Glutamatergic neuron (in vitro differentiated cells): Measurements from ENCODE around the gene CAMTA1. TPM values are rescaled to one million over a fixed set of nuclear protein-coding genes. Genes with fewer than 3 reads are reported as not detected.

Experiments used
- DNase-seq: peaks from one replicate; pipeline ENCODE4 v3.0.0; 2022
- H3K27ac Mint-ChIP-seq: one replicate; pipeline ENCODE4 v1.8.0; 2020; ENCODE audit warnings: mild to moderate bottlenecking, mixed read lengths, inconsistent platforms; ENCODE audit not compliant: unreplicated experiment
- H3K27me3 Mint-ChIP-seq: one replicate; pipeline ENCODE4 v1.8.0; 2020; ENCODE audit warnings: mild to moderate bottlenecking, moderate library complexity, mixed read lengths, inconsistent platforms; ENCODE audit not compliant: unreplicated experiment
- H3K36me3 Mint-ChIP-seq: one replicate; pipeline ENCODE4 v1.8.0; 2020; ENCODE audit warnings: mild to moderate bottlenecking, mixed read lengths, inconsistent platforms; ENCODE audit not compliant: unreplicated experiment
- H3K4me1 Mint-ChIP-seq: one replicate; pipeline ENCODE4 v1.8.0; 2020; ENCODE audit warnings: mild to moderate bottlenecking, low read depth, mixed read lengths, inconsistent platforms; ENCODE audit not compliant: unreplicated experiment
- H3K4me3 Mint-ChIP-seq: one replicate; pipeline ENCODE4 v1.8.0; 2020; ENCODE audit warnings: mild to moderate bottlenecking, mixed read lengths, inconsistent platforms; ENCODE audit not compliant: unreplicated experiment
- H3K9me3 Mint-ChIP-seq: one replicate; pipeline ENCODE4 v1.8.0; 2020; ENCODE audit warnings: mild to moderate bottlenecking, moderate library complexity, mixed read lengths, inconsistent platforms; ENCODE audit not compliant: unreplicated experiment
- total RNA-seq: library from RNA; stranded (reverse); fragmentation: NEBNext Ultra II Directional; extraction: Animal tissue kit (Norgen Biotek cat#: 25700); gene quantifications from one replicate; pipeline ENCODE4 v1.2.1, GENCODE V29; 2021; ENCODE audit not compliant: unreplicated experiment
- TF ChIP-seq, protein P1 (sequence below): fragments of 200-600 bp; sonication (generic); IDR thresholded peaks from one replicate; pipeline ENCODE4 v1.5.0; 2021; ENCODE audit not compliant: partially characterized antibody, unreplicated experiment

Gene CAMTA1
- total RNA-seq, 1 donor from 2014 or later: 77.2 TPM

DNA sequence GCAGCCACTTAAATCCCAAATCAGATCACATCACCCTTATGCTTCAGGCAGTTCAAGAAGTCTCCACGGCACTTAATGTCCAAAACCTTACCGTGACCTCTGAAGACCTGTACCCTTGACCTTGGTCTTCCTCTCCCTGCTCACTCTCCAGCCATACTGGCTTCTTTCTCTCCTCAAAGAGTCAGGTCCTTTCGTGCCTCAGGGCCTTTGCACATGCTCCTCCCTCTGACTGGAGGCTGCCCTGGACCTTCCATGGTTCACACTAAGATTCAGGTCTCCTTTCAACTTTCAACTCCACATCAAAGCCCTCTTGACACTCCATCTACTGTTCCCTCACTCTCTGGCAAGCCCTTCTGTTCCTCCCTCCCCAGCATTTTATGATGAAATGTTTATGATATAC, 695.9 kb downstream of the CAMTA1 start:
- H3K4me3 Mint-ChIP-seq: no peak overlapping the region
- H3K27me3 Mint-ChIP-seq: peaks cover 2% of the 10 kb centered on the region
- TF ChIP-seq, protein P1, sequence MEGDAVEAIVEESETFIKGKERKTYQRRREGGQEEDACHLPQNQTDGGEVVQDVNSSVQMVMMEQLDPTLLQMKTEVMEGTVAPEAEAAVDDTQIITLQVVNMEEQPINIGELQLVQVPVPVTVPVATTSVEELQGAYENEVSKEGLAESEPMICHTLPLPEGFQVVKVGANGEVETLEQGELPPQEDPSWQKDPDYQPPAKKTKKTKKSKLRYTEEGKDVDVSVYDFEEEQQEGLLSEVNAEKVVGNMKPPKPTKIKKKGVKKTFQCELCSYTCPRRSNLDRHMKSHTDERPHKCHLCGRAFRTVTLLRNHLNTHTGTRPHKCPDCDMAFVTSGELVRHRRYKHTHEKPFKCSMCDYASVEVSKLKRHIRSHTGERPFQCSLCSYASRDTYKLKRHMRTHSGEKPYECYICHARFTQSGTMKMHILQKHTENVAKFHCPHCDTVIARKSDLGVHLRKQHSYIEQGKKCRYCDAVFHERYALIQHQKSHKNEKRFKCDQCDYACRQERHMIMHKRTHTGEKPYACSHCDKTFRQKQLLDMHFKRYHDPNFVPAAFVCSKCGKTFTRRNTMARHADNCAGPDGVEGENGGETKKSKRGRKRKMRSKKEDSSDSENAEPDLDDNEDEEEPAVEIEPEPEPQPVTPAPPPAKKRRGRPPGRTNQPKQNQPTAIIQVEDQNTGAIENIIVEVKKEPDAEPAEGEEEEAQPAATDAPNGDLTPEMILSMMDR: no peak
- H3K9me3 Mint-ChIP-seq: peaks cover 1% of the 10 kb centered on the region
- no peak for DNase-seq
- H3K27ac Mint-ChIP-seq: no peak overlapping the region
- no peaks in the 10 kb centered on the region for H3K36me3 Mint-ChIP-seq
- H3K4me1 Mint-ChIP-seq: peaks cover 7% of the 10 kb centered on the region

DNA sequence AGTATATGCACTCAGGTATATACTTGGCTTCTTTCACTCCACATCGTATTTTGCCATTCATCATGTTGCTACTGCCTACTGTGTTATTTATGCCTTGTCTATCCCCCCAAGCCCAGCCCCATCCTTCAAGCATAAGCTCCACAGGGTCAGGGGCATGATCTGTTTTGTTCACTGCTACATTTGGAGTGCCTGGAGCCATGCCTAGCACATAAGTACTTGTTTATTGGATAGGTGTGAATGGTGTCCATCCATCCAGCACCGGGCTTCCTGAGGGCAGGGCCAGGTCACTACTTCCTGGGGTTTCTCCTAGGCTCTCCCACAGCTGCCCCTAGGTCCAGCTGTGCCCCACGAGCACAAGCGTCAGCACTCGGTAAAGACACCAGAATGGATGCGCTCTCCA, 696.8 kb downstream of the CAMTA1 start:
- Mint-ChIP-seq H3K27ac (no peak overlapping the region), H3K9me3 (peaks cover 1% of the 10 kb centered on the region), H3K27me3 (peaks cover 2% of the 10 kb centered on the region), H3K4me1 (peaks cover 7% of the 10 kb centered on the region), H3K36me3 (no peaks in the 10 kb centered on the region), H3K4me3 (no peak overlapping the region)
- TF ChIP-seq, protein P1: no peak
- DNase-seq: no peak

DNA sequence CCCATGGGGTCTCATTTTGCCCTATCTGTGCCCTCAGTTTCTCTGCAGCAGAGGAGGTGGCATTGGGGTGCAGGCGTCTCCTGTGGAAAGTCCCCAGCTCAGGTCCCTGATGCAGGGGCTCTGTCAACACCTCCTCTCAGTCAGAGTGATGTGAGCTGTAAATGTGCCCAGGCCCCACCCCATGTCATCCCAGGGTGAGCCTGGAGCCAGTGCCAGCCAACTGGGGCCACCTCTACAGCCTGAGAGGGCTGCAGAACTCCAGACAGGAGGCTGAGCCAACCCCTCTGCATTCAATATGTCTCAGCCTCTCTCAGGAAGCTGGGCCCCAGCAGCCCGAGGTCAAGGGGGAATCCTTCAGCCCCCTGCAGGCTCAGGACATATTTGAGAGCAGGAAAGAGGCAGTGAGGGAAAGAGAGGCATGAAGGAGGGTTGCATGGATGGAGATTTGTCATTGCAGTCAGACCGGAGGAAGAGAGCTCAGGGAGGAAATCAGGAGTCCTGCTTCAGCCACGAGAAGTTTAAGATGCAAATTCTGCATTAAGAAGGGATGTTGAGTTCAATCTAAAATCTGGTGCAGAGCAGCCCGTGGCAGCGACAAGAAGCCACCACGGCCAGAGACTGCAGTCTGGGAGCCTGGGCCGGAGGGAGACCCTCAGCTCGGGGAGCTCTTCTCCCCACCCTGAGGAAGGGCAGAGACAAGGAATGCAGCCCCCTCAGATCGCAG, 697.7 kb downstream of the CAMTA1 start:
- H3K4me3 Mint-ChIP-seq: no peak overlapping the region
- no peak overlapping the region for H3K27ac Mint-ChIP-seq
- H3K4me1 Mint-ChIP-seq: peaks cover 8% of the 10 kb centered on the region
- no peaks in the 10 kb centered on the region for H3K36me3 Mint-ChIP-seq
- H3K9me3 Mint-ChIP-seq: peaks cover 1% of the 10 kb centered on the region
- TF ChIP-seq, protein P1: no peak
- DNase-seq: no peak
- peaks cover 2% of the 10 kb centered on the region for H3K27me3 Mint-ChIP-seq

DNA sequence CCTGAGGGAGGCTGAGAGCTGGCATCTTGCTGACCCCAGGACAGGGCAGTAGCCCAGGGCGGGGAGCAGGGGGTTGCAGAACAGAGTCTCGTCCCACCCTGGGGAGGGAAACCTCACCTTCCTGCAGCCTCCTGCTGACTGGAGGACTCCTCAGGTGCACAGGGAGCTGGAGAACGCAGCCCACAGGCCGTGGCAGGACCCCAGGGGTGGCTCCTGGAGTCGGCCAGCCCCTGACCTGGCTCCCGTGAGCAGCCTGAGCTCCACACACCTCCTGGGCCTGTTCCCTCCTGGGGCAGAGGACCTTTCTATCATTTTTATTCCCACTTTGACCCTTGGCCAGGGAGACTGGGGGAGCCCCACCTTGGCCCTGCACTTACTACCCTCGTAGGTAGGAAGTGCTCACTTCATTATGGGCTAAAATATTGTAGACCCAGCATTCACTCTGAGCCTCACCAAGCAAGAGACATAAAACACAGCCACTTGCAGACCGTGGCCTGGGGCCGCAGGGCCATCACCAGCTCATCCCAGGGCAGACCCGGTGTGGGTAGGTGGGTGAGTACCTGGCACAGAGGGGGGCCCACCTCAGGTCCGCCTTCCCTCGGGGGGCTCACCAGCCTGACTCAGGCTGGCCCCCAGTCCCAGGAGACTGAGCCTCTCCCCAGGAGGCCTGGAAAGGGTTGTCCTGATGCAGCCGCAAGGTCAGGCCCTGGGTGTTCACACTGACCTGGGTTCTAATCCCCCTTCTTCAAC, 698.6 kb downstream of the CAMTA1 start:
- no peak for DNase-seq

More for the DNA sequence above, 698.6 kb downstream of the CAMTA1 start:
- TF ChIP-seq, protein P1: no peak
- Mint-ChIP-seq H3K27me3 (peaks cover 2% of the 10 kb centered on the region), H3K9me3 (peaks cover under 1% of the 10 kb centered on the region), H3K27ac (no peak overlapping the region), H3K4me1 (peaks cover 4% of the 10 kb centered on the region), H3K4me3 (no peak overlapping the region), H3K36me3 (no peaks in the 10 kb centered on the region)
